Ascending aorta (tissue), 2 donors: ENCODE measurements around the gene TRMT11. TPM values are rescaled to one million over a fixed set of nuclear protein-coding genes. Genes with fewer than 3 reads are reported as not detected.
"Not testable (repeated sequence)": the region's sequence is repeated elsewhere in the genome, so short reads cannot be mapped to it uniquely, and the experiment has no call there.

ENCODE experiments used
- DNase-seq, 2 donors: peaks; one replicate each; pipeline ENCODE4 v3.0.0-alpha.2; 2019; ENCODE audit warnings: low spot score in 2 of 2
- H3K27ac ChIP-seq, 2 donors: fragments of 200-600 bp; sonication (generic); one replicate each; pipeline ENCODE4 v1.5.1; 2016 to 2017; ENCODE audit warnings: mild to moderate bottlenecking in 1 of 2
- H3K27me3 ChIP-seq: fragments of 200-600 bp; sonication (generic); one replicate; pipeline ENCODE4 v1.5.1; 2017
- H3K36me3 ChIP-seq, 2 donors: fragments of 200-600 bp; sonication (generic); one replicate each; pipeline ENCODE4 v1.5.1; 2016
- H3K4me1 ChIP-seq, 2 donors: fragments of 200-600 bp; sonication (generic); one replicate each; pipeline ENCODE4 v1.5.1; 2016 to 2017; ENCODE audit warnings: mild to moderate bottlenecking in 1 of 2
- H3K4me3 ChIP-seq, 2 donors: fragments of 200-600 bp; sonication (generic); one replicate each; pipeline ENCODE4 v1.5.1; 2016 to 2017; ENCODE audit warnings: mild to moderate bottlenecking in 1 of 2
- H3K9me3 ChIP-seq, 2 donors: fragments of 200-600 bp; sonication (generic); one replicate each; pipeline ENCODE4 v1.5.1; 2016
- intact Hi-C: fragments of 100-400 bp; cut with DNase I; formaldehyde crosslinking; loops from one replicate; pipeline ENCODE4 v1.15.1; 2023
- total RNA-seq: library from RNA; depleted of rRNA; stranded (reverse); fragments of >200 nt; gene quantifications from one replicate; pipeline ENCODE4 v1.1.0, GENCODE V29; 2016
- TF ChIP-seq, protein P1 (sequence below), 3 experiments: fragments of 200-600 bp in 2 of 3; fragments of 450-650 bp in 1 of 3; sonication (generic) in 2 of 3; IDR thresholded peaks; one replicate each; pipeline ENCODE4 v1.5.1; 2016 to 2019; ENCODE audit warnings: antibody characterized with exemption in 3 of 3, mild to moderate bottlenecking in 1 of 3, moderate library complexity in 1 of 3

TRMT11 gene
- total RNA-seq, 1 donor from 2014 or later = 44.6 TPM

DNA sequence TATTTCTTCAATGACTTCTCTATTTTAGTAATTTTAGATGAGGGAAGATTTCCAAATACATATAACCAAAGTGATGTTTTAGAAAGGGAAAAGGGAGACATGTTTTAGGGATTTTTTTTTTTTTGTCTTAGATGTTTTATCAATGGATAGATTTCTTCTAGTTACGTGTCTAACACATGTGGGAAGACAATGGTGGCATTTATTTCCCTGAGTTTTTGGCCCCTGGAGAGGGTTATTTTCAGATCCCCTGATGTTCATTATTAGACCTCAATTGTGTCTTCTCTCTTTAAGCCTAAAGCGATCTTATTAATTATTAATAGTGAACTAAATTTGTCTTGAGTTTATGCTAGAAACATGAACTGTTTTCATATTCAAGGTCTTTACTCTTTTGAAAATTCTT lies 30.3 kb downstream of the TRMT11 start:
- Histone ChIP-seq H3K36me3 (peaks cover 27 to 65% of the 10 kb centered on the region in 2 donors), H3K27ac (no peak overlapping the region), H3K4me1 (no peaks in the 10 kb centered on the region), H3K4me3 (no peak overlapping the region), H3K27me3 (no peaks in the 10 kb centered on the region), H3K9me3 (no peaks in the 10 kb centered on the region)
- no peak for DNase-seq
- intact Hi-C loops = no loop called here
- TF ChIP-seq, protein P1, sequence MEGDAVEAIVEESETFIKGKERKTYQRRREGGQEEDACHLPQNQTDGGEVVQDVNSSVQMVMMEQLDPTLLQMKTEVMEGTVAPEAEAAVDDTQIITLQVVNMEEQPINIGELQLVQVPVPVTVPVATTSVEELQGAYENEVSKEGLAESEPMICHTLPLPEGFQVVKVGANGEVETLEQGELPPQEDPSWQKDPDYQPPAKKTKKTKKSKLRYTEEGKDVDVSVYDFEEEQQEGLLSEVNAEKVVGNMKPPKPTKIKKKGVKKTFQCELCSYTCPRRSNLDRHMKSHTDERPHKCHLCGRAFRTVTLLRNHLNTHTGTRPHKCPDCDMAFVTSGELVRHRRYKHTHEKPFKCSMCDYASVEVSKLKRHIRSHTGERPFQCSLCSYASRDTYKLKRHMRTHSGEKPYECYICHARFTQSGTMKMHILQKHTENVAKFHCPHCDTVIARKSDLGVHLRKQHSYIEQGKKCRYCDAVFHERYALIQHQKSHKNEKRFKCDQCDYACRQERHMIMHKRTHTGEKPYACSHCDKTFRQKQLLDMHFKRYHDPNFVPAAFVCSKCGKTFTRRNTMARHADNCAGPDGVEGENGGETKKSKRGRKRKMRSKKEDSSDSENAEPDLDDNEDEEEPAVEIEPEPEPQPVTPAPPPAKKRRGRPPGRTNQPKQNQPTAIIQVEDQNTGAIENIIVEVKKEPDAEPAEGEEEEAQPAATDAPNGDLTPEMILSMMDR (IDR thresholded peaks at IDR 0.05) = no peak

GRCh38 chr6:126017668-126018067 lies 31.3 kb downstream of the TRMT11 start:
- no peak for DNase-seq
- intact Hi-C loops = no loop called here
- no peaks in the 10 kb centered on the region for H3K27me3 ChIP-seq
- no peaks in the 10 kb centered on the region for H3K9me3 ChIP-seq
- no peak overlapping the region for H3K4me3 ChIP-seq
- TF ChIP-seq, protein P1 (IDR thresholded peaks at IDR 0.05) = no peak
- peaks cover 36 to 57% of the 10 kb centered on the region in 2 donors for H3K36me3 ChIP-seq
- H3K27ac ChIP-seq = no peak overlapping the region
- H3K4me1 ChIP-seq = no peaks in the 10 kb centered on the region

- DNase-seq = no peak
- no peaks in the 10 kb centered on the region for H3K9me3 ChIP-seq
- H3K27me3 ChIP-seq = no peaks in the 10 kb centered on the region
- no peaks in the 10 kb centered on the region for H3K4me1 ChIP-seq
- TF ChIP-seq, protein P1 (IDR thresholded peaks at IDR 0.05) = no peak
- H3K27ac ChIP-seq = no peak overlapping the region
- peaks cover 18 to 53% of the 10 kb centered on the region in 2 donors for H3K36me3 ChIP-seq
- intact Hi-C loops = no loop called here
- no peak overlapping the region for H3K4me3 ChIP-seq
Measured at GRCh38 chr6:126020305-126021050, 34.1 kb downstream of the TRMT11 start.

DNA sequence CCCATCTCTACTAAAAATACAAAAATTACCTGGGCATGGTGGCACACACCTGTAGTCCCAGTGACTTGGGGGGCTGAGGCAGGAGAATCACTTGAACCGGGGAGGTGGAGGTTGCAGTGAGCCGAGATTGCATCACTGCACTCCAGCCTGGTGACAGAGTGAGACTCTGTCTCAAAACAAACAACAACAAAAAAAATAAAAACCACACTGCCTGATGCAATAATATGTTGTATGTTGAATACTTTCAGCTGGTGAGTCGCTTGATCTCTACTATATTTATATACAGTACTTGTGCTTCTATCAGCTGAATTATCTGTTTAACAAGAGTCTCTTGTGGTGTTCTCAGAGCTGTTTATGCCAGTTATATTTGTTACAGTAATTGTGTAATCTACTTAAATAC lies 37.1 kb downstream of the TRMT11 start:
- H3K36me3 ChIP-seq = peaks cover 22 to 63% of the 10 kb centered on the region in 2 donors
- H3K27me3 ChIP-seq, H3K9me3 ChIP-seq, H3K4me1 ChIP-seq, H3K4me3 ChIP-seq, H3K27ac ChIP-seq, DNase-seq, intact Hi-C loops: not testable (repeated sequence)

DNA sequence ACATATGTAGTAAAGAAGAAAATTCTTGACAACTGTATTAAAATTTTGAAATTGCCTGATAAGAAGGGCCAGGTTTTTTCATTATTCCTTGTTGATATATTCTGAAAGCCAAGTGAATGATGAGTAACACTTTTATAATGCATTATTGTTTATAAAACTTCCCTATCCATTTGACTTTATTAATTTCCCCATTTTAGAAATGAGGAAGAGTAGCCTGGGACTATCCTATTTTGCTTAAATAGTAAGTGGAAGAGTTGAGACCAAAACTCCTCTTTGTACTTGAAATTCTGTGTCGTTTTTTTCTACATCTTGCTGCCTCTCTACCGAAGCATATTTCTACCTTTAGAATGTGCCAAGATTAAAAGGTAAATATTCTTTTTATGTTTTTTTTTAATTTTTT lies 39.7 kb downstream of the TRMT11 start:
- H3K4me3 ChIP-seq = no peak overlapping the region
- H3K4me1 ChIP-seq = no peaks in the 10 kb centered on the region
- H3K36me3 ChIP-seq = peaks cover 19 to 39% of the 10 kb centered on the region in 2 donors
- intact Hi-C loops = no loop called here
- no peaks in the 10 kb centered on the region for H3K27me3 ChIP-seq
- no peak overlapping the region for H3K27ac ChIP-seq
- TF ChIP-seq, protein P1 (IDR thresholded peaks at IDR 0.05) = no peak
- H3K9me3 ChIP-seq = no peaks in the 10 kb centered on the region
- no peak for DNase-seq

DNA sequence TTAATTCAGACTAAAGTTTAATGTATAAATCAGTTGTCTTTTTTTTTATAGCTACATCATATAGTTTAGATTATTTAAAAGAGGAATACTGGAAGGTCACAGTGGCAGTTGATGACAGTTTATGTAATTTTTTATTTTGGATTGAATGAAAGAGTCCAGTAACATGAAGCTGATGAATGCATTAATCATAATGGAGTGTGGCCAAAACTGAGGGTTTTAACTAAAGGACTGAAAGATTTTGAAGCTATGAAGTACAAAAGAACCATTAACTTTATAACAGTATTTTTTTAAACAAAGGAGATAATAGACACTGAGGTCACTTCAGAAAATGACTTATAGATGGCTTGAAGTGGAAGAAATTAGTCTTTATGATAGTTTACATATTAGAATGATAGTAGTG lies 41.3 kb downstream of the TRMT11 start:
- Histone ChIP-seq H3K36me3 (peaks cover 8 to 31% of the 10 kb centered on the region in 2 donors), H3K27me3 (no peaks in the 10 kb centered on the region), H3K4me1 (no peaks in the 10 kb centered on the region), H3K4me3 (no peak overlapping the region), H3K9me3 (no peaks in the 10 kb centered on the region), H3K27ac (no peak overlapping the region)
- no peak for DNase-seq
- intact Hi-C loops = no loop called here
- TF ChIP-seq, protein P1 (IDR thresholded peaks at IDR 0.05) = no peak
